Upper lobe of left lung (tissue), 4 donors: ENCODE data around the gene CHL1.

Experiments used
- CTCF ChIP-seq, 6 experiments: fragments of 450-650 bp in 4 of 6; fragments of 200-600 bp in 2 of 6; sonication (generic) in 2 of 6; IDR thresholded peaks; one replicate each; pipeline ENCODE4 v1.5.1; 2016 to 2019; ENCODE audit warnings: antibody characterized with exemption in 6 of 6
- EP300 ChIP-seq, 4 donors: sonication (generic); formaldehyde crosslinking; IDR thresholded peaks; one replicate each; pipeline ENCODE4 v1.5.1; 2017; ENCODE audit warnings: antibody characterized with exemption in 4 of 4, control low read depth in 2 of 4
- POLR2AphosphoS5 ChIP-seq, 2 donors: sonication (generic); formaldehyde crosslinking; IDR thresholded peaks; one replicate each; pipeline ENCODE4 v1.5.1; 2017; ENCODE audit warnings: antibody characterized with exemption in 2 of 2

GRCh38 chr3:353191-353739, 156.7 kb downstream of the CHL1 start:
- TF ChIP-seq CTCF (IDR thresholded peaks at IDR 0.05) (no peak), POLR2AphosphoS5 (IDR thresholded peaks at IDR 0.05) (no peak), EP300 (IDR thresholded peaks at IDR 0.05) (no peak)
